GM21619 (cell line): ENCODE data around the gene ARID3B.
"Not testable (repeated sequence)": the region's sequence is repeated elsewhere in the genome, so short reads cannot be mapped to it uniquely, and the experiment has no call there.

ENCODE experiments used
- ATAC-seq: cut with Tn5 transposase; IDR thresholded peaks from one replicate; pipeline ENCODE4 v1.9.1; 2021; ENCODE audit not compliant: unreplicated experiment

Gene ARID3B

DNA sequence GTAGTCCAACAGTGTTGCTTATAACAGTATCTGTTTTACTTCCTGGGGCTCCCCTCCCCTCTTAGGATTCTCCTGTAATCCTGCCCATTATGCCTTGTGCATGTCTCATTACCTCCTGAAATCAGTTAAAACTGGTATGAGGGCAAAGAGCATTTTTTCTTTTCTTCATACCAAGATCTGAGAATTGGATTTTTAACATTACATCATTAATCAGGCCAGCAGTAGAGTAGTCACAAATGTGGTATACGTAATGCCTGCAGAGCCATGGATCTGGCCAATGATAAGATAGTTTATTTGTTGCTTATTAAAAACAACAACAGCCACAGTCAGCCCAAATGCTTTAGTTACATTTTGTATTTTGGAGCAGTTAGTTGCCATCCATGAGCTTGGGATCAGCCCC is 23.2 kb downstream of the ARID3B start:
- ATAC-seq, result no peak

DNA sequence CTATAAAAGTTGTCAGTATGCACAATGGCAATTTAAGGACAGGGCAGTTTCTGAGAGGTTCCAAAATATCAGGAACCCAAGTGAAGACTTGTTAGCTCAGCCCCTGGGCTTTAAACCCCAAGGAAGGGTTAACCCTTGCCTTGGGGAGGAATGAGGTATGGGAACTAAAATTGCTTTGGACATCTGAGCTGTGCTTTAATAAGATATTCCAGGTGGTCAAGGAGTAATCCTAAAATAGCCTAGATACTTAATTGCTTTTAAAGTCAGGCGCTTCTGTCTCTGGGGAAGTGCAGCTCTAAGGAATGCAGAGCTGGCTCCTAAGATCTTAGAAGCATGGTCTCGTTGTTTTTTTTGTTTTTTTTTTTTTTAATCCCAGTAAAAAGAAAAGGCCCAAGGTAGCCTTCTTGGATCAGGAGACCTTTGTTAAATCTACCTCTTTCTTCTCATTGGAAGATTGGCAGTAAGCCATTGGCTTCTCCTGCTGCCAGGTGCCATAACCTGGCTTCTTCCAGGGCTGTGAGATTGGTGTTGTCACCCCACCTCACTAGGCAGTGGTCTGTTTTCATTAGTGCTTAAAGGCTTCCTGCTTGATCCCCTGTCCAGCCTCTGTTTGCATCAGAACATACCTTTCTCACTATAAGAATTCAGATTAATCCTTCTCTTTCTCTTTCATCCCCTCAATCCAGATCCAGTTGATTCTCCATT is 24.5 kb downstream of the ARID3B start:
- ATAC-seq, result no peak

DNA sequence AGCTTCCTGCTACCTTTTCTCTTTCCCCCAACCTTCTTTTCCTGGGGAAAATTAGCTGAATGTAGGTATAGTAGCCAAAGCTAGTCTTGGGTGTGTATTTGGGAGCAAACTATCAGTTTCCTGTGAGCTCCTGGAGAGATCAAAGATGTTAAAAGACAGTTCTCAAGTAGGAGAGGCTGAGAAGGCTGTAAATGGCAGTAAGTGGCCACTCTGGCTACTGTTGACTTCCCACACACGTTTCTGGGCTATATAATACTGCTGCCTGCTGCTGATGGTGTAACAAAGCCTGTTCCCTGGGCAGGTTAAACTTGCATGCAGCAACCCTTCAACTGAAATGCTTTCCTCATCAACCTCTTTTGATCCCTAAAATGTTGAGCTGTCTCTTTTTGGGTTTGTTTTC is 27.6 kb downstream of the ARID3B start:
- ATAC-seq, result no peak

DNA sequence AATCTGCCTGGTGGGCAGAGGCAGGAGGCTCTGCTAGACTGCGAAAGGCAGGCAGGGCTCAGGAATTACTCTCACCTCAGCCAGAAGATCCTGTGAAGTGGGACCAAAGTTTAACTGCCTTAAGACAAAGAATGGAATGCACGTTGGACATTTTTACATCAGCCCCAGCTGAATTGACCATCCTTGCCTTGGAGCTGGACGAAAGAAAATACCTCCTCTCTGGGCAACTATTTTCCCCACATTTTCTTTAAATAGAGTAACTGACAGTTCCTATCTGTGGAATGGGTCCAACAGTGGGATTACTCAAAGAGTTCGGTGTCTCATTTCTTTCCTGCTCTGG is 28.7 kb downstream of the ARID3B start:
- no peak for ATAC-seq

DNA sequence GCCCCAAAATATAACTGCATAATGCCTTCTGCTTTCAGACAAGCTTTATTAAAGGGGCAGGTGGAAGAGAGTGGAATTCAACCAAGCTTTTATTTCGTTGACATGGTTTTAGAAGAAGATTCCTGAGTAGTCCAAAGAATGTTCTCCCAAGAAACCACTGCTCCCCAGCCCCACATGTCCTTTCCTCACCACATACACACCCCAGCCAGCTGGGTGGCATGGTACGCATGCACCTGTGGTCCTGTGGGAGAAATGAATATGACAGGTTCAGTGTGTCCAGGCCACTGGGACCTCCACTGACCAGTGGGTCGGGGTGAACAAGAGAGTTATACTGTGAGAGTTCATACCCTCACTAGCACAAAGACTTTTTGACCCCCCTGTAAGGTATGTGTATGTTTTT is 30.2 kb downstream of the ARID3B start:
- ATAC-seq, result no peak

DNA sequence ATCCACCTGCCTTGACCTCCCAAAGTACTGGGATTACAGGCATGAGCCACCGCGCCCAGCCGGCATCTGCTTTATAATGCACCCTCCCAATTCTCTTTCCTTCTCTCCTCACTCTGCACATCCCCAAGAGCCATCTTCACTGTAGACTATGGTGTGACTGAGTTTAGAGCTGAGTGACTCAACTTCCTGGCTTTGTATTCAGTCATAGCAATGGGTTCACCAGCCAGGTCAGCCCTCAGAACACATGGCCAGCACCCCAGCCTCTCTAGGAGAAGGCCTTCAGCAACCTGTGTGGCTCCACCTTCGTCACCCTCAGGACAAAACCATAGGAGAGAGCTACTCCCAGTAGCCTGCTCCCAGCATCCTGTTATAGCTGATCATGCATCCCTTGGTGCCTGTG is 33.0 kb downstream of the ARID3B start:
- ATAC-seq, result no peak

DNA sequence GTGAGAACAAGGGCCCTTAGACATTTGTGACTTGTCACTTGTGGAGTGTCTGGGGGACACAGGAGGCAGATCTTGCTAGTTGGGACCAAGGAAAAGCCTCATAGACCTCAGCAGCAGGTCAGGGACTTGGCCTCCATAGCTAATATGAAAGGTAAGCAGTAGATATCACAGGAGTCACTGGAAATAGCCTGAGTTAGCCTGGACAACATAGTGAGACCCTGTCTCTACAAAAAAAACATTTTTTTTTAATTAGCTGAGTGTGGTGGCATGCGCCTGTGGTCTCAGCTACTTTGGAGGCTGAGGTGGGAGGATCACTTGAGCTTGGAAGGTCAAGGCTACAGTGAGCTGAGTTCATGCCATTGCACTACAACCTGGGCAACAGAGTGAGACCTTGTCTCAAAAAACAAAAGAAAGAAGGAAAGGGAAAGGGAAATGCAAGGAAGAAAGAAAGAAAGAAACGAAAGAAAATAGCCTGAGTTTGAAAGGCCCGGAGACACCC is 37.5 kb downstream of the ARID3B start:
- ATAC-seq, result no peak

DNA sequence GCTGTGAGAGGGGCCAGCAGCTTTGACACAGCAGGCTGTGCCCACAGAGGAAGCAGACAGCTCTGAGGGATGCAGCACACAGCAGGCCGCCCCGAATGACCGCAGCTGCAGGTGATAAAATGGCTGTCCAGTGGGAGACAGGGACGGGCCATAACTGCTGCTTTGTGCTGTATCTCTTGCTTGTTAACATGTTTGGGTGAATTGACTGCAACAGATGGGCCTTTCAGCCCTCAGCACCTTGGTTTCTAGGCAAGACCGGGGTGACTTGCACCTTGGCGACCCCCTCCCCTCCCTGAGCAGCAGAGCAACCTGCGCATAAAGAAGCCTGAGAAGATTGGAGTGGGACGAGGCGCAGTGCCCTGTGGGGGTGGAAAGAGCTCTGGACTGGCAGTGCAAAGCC is 38.0 kb downstream of the ARID3B start:
- no peak for ATAC-seq

DNA sequence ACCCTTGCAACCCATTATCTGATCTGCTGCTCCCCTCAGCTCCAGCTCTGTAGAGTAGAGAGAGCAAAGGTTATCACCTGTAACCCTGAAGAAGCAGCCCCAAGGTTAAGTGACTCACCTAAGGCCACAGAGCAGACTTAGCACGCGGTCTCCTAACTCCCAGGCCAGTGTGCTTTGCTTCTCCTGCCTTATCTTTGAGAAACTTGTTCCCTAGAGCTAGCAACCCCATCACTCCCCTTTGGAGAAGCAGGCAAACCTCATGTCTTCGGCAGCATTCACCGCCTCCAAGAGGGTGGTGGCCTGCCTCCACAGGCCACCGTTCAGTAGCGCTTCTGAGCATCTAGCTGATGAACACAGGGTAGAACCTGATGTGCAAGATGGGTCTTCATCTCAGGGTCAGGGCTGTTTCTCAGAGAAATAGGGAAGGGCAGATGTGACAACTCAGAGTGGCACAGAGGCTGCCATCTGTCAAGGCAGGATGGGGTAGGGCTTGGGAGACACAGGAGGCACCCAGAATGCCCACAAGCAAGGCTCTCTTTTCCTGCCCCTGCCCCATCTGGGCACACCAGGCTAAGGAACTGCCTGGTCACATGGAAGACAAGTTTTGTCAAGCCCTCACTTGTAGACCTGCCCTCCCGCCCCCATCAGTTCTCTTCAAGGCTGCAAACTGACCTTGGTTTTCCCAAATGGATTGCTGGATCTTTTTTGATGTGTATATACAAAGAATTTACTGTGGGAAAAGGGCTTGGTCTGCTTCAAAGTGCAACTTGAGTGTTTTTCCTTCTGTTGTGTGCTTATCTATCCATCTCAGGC is 39.7 kb downstream of the ARID3B start:
- no peak for ATAC-seq

DNA sequence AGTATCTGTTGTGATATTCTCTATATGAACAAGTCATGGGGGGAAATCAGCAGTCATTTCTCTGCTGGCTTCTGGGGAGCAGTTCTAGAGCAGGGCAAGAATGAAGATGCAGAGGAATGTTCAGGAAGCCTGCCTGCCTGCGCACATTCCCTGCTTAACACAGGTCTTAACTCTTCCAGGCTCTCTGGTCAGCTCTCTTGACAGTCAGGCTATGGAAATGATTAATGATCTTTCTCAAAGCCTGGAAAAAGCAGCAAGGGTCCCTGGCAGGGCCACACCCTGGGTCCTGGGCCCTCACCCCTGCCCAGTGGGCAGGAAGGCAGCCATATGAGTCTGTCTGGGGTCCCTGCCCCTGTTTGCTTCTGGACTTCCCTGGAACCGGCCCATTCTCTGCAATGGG is 43.2 kb downstream of the ARID3B start:
- ATAC-seq, result no peak

DNA sequence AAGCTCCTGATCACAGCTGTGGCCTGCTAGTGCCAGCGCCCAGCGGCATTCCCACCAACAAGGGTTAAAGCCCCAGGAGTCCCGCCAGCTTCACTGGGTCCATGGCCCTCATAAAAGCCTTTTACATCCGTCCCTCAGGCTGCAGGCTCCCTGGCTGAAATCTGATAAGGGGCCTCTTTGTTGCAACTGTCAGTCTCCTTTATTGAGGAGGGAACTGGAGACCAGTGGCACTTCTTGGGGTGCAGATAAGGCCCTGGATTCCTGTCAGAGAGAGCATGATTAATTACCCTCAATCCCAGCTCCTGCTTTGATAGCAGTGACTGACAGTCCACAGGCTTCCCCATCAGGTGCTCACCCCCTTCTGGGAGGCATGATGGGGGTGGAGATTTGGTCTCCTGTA is 43.8 kb downstream of the ARID3B start:
- ATAC-seq, result no peak

DNA sequence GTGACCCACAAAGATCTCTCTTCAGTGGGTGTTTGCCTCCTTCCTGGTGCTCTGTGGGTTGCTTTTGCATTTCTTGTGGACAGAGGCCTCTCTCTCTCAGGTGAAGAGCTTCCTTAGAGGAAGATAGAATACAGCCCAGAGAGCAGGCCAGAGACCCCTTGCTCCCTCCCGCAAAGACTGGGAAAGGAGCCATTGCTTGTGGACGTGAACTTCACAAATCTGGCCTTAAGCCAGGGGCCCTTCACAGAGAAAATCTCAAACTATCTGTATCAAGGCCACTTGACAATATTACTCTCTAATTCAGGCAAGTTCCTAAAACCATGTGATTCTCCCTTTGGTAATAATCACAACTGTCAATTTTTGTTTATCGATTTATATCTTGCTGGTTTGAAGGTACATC is 44.2 kb downstream of the ARID3B start:
- no peak for ATAC-seq

DNA sequence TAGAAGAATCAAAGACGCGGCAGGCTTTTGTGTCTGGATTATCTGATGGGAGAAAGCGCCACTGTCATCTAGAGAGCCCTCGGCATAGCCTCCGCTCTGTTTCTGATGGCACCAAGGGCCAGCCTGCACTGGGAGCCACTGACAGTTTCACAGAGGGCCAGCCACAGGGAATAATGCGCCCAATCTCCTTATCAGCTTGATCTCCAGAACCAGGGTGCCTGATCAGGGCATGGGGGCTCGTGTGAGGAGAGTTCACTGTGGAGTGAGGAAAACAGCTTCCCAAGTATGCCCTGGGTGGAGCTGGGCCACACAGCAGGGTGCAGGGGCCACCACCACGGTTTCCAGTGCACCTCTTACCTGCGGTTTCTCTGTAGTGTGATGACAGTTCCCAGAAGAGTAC is 44.8 kb downstream of the ARID3B start:
- ATAC-seq, result no peak

DNA sequence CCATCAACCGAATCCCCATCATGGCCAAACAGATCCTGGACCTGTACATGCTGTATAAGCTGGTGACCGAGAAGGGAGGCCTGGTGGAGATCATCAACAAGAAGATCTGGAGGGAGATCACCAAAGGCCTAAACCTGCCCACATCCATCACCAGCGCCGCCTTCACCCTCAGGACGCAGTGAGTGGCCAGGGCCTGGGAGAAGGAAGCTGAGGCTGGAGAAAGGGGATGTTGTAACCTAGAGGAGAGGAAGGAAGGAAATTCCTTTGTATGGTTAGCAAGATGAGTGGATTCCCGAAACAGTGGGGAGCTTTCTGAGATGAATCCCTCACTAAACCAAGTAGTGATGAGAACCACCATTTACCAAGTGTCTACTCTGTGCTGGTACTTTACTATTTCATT is 48.8 kb downstream of the ARID3B start:
- no peak for ATAC-seq

DNA sequence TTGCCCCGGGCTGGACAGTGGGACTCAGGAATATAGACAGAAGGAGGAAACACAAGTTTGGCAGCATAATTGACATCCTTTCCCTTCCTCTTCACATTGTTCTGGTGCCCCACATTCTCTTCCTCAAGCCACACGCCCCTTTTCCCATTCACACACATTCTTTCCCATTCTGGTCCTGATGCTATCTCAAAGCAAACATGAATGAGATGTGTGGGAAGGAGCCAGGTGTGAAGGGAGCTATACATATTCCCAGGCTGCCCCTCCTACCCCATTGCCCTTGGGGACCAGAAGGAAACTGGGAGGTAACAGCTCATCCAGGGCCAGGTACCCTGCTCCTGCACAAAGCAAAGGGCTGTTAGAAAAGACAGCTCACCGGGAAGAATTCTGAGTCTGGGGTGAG is 51.2 kb downstream of the ARID3B start:
- no peak for ATAC-seq

DNA sequence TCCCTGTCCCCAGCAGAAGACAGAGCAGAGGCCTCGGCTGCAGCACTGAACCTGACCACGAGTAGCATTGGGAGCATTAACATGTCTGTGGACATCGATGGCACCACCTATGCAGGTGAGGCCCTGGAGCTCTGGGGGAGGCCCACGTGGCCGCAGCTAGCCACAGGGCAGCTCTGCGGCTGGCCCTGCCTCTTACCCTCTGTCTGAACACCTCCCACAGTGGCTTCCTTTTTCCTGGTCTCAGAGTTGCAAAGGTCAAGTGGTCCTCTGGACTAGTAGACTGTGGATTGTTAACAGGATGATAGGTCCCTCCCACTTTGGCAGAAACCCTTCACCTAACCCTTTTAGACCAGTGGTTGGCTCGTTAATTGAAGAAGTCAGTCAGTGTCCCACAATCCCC is 52.1 kb downstream of the ARID3B start:
- no peak for ATAC-seq

DNA sequence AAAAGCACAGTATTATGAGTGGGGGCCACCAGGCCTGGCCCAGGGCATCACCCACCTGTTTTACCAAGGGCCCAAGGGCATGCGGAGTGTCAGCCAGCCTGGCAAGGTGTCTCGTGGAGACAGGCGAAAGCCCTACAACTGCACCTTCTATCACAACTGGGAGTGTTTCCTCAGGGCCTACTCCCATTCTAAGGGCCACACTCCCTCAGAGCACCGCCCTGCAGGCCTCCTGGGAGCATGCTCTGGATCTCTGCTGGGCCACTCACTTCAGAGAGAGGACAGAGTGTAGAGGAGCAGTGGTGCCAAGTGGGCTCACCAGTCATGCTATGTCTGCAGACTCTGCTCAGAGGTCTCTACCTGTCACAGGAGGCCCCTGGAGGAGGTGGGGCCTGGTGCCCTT is 53.4 kb downstream of the ARID3B start:
- no peak for ATAC-seq

DNA sequence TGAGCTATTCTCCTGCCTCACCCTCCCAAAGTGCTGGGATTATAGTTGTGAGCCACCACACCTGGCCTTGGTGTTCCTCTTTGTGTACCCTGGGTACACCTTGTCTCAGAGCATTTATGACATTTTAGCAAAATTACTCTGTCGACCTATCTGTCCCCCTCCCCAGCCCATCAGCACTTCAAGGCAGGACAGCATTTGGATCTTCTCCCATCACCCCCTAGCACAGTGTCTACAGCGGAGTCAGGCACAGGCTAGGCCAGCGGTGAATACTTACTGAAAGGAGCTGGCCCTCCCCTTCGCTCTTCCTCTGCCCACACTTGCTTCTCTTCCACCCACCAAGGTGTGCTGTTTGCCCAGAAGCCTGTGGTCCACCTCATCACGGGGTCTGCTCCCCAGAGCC is 54.3 kb downstream of the ARID3B start:
- ATAC-seq, result no peak

DNA sequence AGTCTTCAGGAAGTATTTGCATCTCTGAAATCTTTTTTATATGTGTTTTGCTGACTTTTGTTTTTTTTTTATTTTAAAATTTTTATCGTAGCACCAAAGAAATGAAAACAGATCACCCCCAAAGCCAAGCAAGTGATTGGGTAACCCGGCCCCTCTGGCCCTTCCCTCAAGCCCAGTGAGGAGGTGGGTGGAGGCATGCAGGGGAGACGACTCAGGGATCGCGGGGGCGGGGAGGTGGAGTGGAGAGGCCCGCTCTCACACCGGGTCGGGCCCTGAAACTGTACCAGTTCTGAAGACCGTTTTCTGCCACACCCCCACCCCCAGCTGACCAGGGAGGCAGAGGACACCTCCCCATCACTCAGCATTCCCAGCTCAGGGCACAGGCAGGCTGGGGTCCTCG is 55.7 kb downstream of the ARID3B start:
- not testable (repeated sequence) for ATAC-seq

DNA sequence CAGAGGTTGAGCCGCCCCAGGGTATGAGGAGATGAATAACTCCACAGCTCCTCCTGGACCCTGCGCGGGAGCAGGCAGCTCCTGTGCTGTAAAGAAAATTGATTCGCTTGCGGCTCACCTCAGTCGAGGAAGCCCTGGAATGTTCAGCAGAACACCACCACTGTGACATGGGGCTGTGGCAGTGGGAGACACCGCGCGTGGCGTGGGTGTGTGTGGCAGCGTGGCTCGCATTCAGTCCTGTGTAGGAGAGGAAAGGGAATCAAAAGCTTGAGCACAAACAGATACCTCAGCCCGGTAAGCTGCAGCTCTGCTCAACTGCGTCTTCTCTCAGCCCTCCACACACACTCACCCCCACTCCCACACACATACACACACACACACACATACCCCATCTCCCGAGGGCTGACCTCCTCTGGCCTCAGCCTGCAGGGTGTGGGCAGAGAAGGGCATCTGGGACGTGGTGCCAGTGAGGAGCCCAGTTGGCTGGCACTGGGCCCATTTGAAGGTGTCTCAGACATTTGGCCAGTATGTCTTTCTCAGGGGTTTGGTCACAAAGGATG is 56.2 kb downstream of the ARID3B start:
- not testable (repeated sequence) for ATAC-seq

DNA sequence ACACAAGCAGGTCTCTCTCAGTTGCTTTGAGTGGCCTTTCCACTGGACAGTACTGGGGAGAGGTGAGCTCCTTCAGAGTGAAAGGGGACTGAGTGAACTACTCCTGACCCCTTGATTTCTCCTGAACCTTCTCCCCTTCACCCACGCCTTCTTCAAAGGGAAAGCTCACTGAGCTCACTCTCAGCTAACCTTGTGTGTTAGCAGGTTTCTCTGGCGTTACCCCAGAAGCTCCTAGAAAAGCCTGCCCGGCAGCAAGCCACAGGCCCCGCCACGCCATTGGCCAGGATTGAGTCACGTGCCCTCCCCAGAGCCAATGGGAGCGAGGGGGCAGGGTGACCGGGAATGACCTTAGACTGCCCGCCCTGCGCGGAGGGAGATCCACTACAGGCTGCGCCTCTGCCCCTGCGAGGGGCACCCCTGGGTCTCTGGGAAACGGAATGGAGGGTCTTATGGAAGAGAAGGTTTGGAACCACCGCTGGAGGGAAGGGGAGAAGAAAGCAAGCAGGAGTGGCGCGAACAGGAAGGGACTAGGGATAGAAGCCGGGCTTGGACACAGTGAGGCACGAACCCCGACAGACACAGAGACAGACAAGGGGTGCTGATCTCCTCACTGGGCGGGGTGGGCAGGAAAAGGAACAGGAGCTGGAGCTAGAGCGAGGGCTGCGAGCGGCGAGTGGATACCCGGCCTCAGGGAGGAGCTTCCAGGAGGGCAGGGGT is 57.3 kb downstream of the ARID3B start:
- peak; percentile 93 for ATAC-seq

DNA sequence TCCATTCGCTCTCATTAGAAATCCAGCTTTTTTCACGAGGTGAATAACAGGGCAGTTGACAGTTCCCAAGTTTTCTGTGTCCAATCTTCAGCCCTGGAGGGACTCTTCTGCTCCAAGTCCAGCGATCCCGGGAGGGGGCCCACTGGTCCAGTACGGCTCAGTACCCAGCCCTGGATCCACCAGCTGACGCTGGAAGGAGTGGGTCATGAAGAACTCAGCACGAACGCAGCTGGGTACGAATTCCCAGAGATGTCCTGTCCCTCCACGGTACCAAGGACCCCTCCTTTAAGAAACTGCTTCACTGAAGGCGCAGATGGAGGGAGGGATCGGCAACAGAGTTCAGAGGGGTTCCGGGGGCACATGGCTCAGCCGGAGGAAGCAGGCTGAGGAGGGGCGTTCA is 58.1 kb downstream of the ARID3B start:
- no peak for ATAC-seq
